GM04504 (cell line): ENCODE data around the gene ATIC.

Experiments used
- DNase-seq: peaks from one replicate; pipeline ENCODE4 v3.0.0-alpha.2; 2012; ENCODE audit warnings: low read depth

ATIC gene

GRCh38 chr2:215399067-215399716 is 87.3 kb downstream of the ATIC start:
- DNase-seq = no peak
